H7 (cell line): Measurements from ENCODE around the gene SDHA. TPM values are rescaled to one million over a fixed set of nuclear protein-coding genes. Genes with fewer than 3 reads are reported as not detected.

Experiments used
- DNase-seq: peaks from one replicate; pipeline ENCODE4 v3.0.0; 2012
- H3K27me3 ChIP-seq: 2 replicates; pipeline ENCODE4 v1.6.0; 2011; ENCODE audit warnings: mild to moderate bottlenecking, low read length; ENCODE audit not compliant: control insufficient read depth, insufficient read depth
- H3K36me3 ChIP-seq: replicated peaks from 2 replicates; pipeline ENCODE4 v1.5.1; 2011; ENCODE audit warnings: low read length; ENCODE audit not compliant: control insufficient read depth, insufficient read depth
- H3K4me3 ChIP-seq: 2 replicates; pipeline ENCODE4 v1.5.1; 2011; ENCODE audit warnings: low read depth, mild to moderate bottlenecking, control low read depth, low read length, moderate library complexity; ENCODE audit not compliant: insufficient read depth
- total RNA-seq: library from RNA; depleted of rRNA; stranded (reverse); fragments of >200 nt; shearing (Covaris generic); gene quantifications from 2 replicates; pipeline ENCODE4 v1.2.3, GENCODE V29; 2014

The SDHA gene
- total RNA-seq, 1 experiment from 2014 or later, result 93.4 TPM

- peak; percentile 63 for DNase-seq
- H3K36me3 ChIP-seq, result peaks cover 4% of the 10 kb centered on the region
- no peak overlapping the region for H3K4me3 ChIP-seq
- no peaks in the 10 kb centered on the region for H3K27me3 ChIP-seq
Observed at GRCh38 chr5:199197-199949, 18.7 kb upstream of the SDHA start.

GRCh38 chr5:199950-200645 lies 18.0 kb upstream of the SDHA start:
- peak; percentile 76 for DNase-seq
- H3K36me3 ChIP-seq, result peaks cover 5% of the 10 kb centered on the region
- no peaks in the 10 kb centered on the region for H3K27me3 ChIP-seq
- no peak overlapping the region for H3K4me3 ChIP-seq

DNA sequence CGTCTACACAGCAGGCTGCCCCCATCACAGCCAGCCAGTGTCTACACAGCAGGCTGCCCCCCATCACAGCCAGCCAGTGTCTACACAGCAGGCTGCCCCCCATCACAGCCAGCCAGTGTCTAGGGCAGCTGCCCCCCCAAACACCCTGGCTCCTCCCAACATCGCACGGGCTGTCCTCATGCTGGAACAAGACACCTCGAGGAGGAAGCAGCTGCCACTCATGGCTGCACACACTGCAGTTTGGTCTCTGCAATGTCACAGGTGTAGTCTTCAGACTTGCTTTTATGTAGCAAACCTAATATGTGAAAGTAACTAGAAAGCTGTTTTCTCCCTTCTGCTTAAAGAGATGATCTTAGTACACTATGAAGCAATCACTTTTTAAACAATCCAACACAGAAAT lies 17.1 kb upstream of the SDHA start:
- Histone ChIP-seq H3K36me3 (peaks cover 8% of the 10 kb centered on the region), H3K4me3 (no peak overlapping the region), H3K27me3 (no peaks in the 10 kb centered on the region)
- DNase-seq, result peak; percentile 59

- Histone ChIP-seq H3K27me3 (no peaks in the 10 kb centered on the region), H3K36me3 (peaks cover 8% of the 10 kb centered on the region)
- DNase-seq, result peak; percentile 53
Observed at GRCh38 chr5:201672-202071, 16.4 kb upstream of the SDHA start.

GRCh38 chr5:203246-203930 lies 14.7 kb upstream of the SDHA start:
- H3K27me3 ChIP-seq, result no peaks in the 10 kb centered on the region
- H3K4me3 ChIP-seq, result no peak overlapping the region
- peaks cover 8% of the 10 kb centered on the region for H3K36me3 ChIP-seq
- no peak for DNase-seq

More at GRCh38 chr5:201672-202071, 16.4 kb upstream of the SDHA start:
- no peak overlapping the region for H3K4me3 ChIP-seq

DNA sequence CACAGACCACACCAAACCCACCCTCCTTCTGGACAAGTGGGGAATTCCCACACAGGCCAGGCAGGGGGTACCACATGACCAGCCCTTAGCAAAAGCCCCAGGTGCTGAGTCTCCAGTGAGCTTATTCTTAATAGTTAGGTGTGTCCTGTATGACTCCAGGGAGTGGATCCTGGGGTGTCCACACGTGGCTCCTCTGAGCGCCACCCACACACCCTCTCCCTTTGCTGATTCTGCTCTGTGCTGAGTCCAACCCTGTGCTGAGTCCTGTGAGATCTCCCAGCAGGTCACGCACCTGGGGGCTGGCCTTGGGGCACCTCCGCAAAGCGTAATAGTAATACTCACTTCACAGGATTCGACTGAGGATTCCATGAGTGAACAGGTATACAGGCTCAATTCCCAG lies 14.1 kb upstream of the SDHA start:
- H3K4me3 ChIP-seq, result no peak overlapping the region
- H3K27me3 ChIP-seq, result no peaks in the 10 kb centered on the region
- H3K36me3 ChIP-seq, result peaks cover 8% of the 10 kb centered on the region
- DNase-seq, result no peak

GRCh38 chr5:204462-204861 lies 13.7 kb upstream of the SDHA start:
- DNase-seq, result no peak
- peaks cover 8% of the 10 kb centered on the region for H3K36me3 ChIP-seq
- H3K27me3 ChIP-seq, result no peaks in the 10 kb centered on the region
- H3K4me3 ChIP-seq, result no peak overlapping the region

GRCh38 chr5:204966-205670 lies 13.0 kb upstream of the SDHA start:
- H3K4me3 ChIP-seq, result no peak overlapping the region
- H3K36me3 ChIP-seq, result peaks cover 8% of the 10 kb centered on the region
- H3K27me3 ChIP-seq, result no peaks in the 10 kb centered on the region
- DNase-seq, result no peak

- H3K36me3 ChIP-seq, result peaks cover 8% of the 10 kb centered on the region
- H3K4me3 ChIP-seq, result no peak overlapping the region
- peak; percentile 43 for DNase-seq
- H3K27me3 ChIP-seq, result no peaks in the 10 kb centered on the region
Observed at GRCh38 chr5:206406-206805, 11.7 kb upstream of the SDHA start.

DNA sequence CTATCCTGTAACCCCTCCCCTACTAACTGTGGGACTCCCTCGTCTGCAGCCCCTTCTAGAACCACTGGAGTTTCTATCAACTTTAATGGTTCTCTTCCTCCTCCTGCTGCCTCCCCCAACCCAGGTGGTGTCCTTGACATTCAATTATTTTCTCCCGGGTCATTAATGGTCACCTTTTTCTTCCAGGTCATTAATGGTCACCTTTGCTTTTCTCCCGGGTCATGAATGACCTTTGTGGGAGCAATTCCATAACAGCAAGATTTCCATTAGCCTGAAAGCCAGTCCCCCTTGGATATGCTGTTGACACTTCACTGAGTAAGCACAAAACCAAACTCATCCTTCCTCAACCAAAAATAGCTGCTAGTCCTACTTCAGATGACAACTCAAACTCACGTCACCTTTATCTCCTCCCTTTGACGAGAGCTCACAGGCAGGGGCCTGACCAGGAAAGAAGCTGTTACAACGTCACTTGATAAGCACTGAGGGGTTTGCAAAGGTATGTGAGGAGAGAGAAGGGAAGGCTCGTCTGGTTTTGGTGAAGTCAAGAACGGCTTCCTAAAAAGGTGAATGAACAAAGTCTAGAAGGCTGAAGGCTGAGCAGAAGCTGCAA lies 11.1 kb upstream of the SDHA start:
- peak; percentile 55 for DNase-seq
- no peaks in the 10 kb centered on the region for H3K27me3 ChIP-seq
- H3K36me3 ChIP-seq, result peaks cover 8% of the 10 kb centered on the region
- no peak overlapping the region for H3K4me3 ChIP-seq

DNA sequence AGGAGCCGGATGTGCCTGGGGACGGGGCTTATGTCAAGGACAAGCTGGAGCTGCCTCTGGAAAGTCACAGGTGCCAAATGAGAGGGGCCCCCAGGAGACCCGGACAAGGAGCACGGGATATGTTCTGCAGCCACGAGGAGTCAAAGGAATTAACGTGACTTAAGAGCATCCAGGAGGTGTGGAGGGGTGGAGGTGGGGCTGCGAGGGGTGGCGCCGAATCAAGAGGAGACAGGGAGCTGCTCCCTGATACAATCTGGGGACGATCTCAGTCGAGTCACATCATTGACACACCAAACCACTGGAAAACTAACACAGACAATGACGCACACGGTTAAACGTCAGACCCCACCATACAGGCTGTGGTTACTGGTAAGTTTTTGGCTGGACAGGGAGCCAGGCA lies 10.5 kb upstream of the SDHA start:
- Histone ChIP-seq H3K27me3 (no peaks in the 10 kb centered on the region), H3K36me3 (peaks cover 8% of the 10 kb centered on the region), H3K4me3 (no peak overlapping the region)
- DNase-seq, result peak; percentile 83

- Histone ChIP-seq H3K4me3 (no peak overlapping the region), H3K36me3 (peaks cover 8% of the 10 kb centered on the region), H3K27me3 (no peaks in the 10 kb centered on the region)
- DNase-seq, result peak; percentile 47
Observed at GRCh38 chr5:208449-209114, 9.5 kb upstream of the SDHA start.

DNA sequence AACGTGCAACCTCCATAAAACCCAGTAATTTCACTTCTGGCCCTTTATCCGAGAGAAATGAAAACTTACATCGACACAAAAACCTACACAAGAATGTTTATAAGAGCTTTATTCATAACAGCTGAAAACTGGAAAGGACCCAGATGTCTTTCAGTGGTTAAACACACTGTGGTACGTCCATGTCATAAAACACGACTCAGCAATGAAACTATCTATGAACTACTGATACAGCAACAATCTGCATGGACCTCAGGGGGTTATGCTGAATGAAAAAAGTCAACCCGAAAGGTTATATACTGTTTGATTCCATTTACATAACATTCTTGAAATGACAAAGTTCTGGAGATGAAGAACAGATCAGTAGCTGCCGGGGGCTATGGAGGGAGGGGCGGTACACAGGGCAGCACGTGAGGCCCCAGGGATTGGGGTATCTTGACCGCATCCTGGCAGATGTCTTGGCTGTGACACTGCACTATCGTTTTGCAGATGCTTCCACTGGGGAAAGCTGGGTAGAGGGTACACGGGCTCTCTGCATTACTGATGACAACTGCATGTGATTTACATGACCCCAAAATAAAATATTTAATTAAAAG lies 4.2 kb upstream of the SDHA start:
- DNase-seq, result no peak
- no peaks in the 10 kb centered on the region; the same call in 1 of the 2 replicates for H3K36me3 ChIP-seq
- no peak overlapping the region for H3K4me3 ChIP-seq
- no peaks in the 10 kb centered on the region for H3K27me3 ChIP-seq
